K562 (cell line): ENCODE data around the gene BDKRB2.

Experiments
- E2F4 ChIP-seq: sonication (generic); formaldehyde crosslinking; IDR thresholded peaks from 2 replicates; pipeline ENCODE4 v1.8.0; 2022; ENCODE audit warnings: mild to moderate bottlenecking, low read depth, missing genetic modification reagents
- POLR2AphosphoS2 ChIP-seq: IDR thresholded peaks from 2 replicates; pipeline ENCODE4 v1.6.1; 2012; ENCODE audit warnings: low read length, improper control_type of control experiment
- PTRF ChIP-seq: fragments of 450-650 bp; IDR thresholded peaks from 2 replicates; pipeline ENCODE4 v1.6.1; 2016; ENCODE audit warnings: mild to moderate bottlenecking, missing genetic modification characterization, missing compliant biosample characterization
- ZSCAN32 ChIP-seq: fragments of 450-650 bp; formaldehyde crosslinking; IDR thresholded peaks from 2 replicates; pipeline ENCODE4 v1.4.0; 2020; ENCODE audit warnings: mild to moderate bottlenecking, moderate library complexity
- TF ChIP-seq, protein P1 (sequence below), 2 experiments: IDR thresholded peaks; 2 replicates each; pipeline ENCODE4 v1.6.1; 2011; ENCODE audit warnings: borderline replicate concordance in 1 of 2, control low read depth in 1 of 2, low read depth in 1 of 2, low read length in 1 of 2, mild to moderate bottlenecking in 1 of 2, mixed read lengths in 1 of 2, moderate library complexity in 1 of 2; ENCODE audit not compliant: insufficient read depth in 1 of 2, insufficient read length in 1 of 2, poor library complexity in 1 of 2, severe bottlenecking in 1 of 2; ENCODE audit errors: extremely low read depth in 1 of 2
- TF ChIP-seq, protein P2 (sequence below), 3 experiments: IDR thresholded peaks in 2 of 3; conservative IDR thresholded peaks in 1 of 3; 2 replicates each; pipeline ENCODE4 v1.5.1; 2011 to 2012; ENCODE audit warnings: low read length in 3 of 3, mild to moderate bottlenecking in 3 of 3, control low read depth in 2 of 3, improper control_type of control experiment in 1 of 3, inconsistent platforms in 1 of 3, low read depth in 1 of 3, mixed read lengths in 1 of 3, moderate library complexity in 1 of 3; ENCODE audit not compliant: insufficient read depth in 2 of 3

- TF ChIP-seq, protein P1, sequence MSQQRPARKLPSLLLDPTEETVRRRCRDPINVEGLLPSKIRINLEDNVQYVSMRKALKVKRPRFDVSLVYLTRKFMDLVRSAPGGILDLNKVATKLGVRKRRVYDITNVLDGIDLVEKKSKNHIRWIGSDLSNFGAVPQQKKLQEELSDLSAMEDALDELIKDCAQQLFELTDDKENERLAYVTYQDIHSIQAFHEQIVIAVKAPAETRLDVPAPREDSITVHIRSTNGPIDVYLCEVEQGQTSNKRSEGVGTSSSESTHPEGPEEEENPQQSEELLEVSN (IDR thresholded peaks at IDR 0.05; ENCODE audit: borderline replicate concordance in 1 of 2, extremely low read depth in 1 of 2, insufficient read depth in 1 of 2, insufficient read length in 1 of 2, low read depth in 1 of 2, low read length in 1 of 2, poor library complexity in 1 of 2, severe bottlenecking in 1 of 2), result no peak
- TF ChIP-seq E2F4 (no peak), POLR2AphosphoS2 (no peak), PTRF (tag) (no peak), ZSCAN32 (no peak)
- TF ChIP-seq, protein P2, sequence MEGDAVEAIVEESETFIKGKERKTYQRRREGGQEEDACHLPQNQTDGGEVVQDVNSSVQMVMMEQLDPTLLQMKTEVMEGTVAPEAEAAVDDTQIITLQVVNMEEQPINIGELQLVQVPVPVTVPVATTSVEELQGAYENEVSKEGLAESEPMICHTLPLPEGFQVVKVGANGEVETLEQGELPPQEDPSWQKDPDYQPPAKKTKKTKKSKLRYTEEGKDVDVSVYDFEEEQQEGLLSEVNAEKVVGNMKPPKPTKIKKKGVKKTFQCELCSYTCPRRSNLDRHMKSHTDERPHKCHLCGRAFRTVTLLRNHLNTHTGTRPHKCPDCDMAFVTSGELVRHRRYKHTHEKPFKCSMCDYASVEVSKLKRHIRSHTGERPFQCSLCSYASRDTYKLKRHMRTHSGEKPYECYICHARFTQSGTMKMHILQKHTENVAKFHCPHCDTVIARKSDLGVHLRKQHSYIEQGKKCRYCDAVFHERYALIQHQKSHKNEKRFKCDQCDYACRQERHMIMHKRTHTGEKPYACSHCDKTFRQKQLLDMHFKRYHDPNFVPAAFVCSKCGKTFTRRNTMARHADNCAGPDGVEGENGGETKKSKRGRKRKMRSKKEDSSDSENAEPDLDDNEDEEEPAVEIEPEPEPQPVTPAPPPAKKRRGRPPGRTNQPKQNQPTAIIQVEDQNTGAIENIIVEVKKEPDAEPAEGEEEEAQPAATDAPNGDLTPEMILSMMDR (IDR thresholded peaks at IDR 0.05 in 2 of 3, conservative IDR thresholded peaks at IDR 0.05 in 1 of 3; ENCODE audit: insufficient read depth in 2 of 3, low read depth in 1 of 3, low read length in 3 of 3), result no peak
Observed at GRCh38 chr14:96246539-96246847, 41.9 kb downstream of the BDKRB2 start.
